ENCODE results near the gene SCGB1C2.

The SCGB1C2 gene

GRCh38 chr17:178292-179065, 41.1 kb downstream of the SCGB1C2 start:
- no peak overlapping the region for H3K4me3 ChIP-seq (ENCODE audit: low read depth, low read length)
- POLR2A ChIA-PET: no interaction called here
- TF ChIP-seq CTCF (IDR thresholded peaks at IDR 0.05; ENCODE audit: insufficient read depth, low read length, missing control alignments): no peak
- CTCF ChIA-PET: interaction anchor here (0.6 kb wide), 1 partner anchor 182 kb away, joined by 3 read pairs; no protein-coding TSS in a partner anchor
- no peak for DNase-seq (ENCODE audit: low read depth, low spot score)

- DNase-seq (ENCODE audit: low read depth, low spot score): no peak
- no peak overlapping the region for H3K4me3 ChIP-seq (ENCODE audit: low read depth, low read length)
- TF ChIP-seq CTCF (IDR thresholded peaks at IDR 0.05; ENCODE audit: insufficient read depth, low read length, missing control alignments): no peak
- ChIA-PET CTCF (interaction anchor here (0.6 to 0.7 kb wide), 2 partner anchors 14 to 181 kb away, joined by 3 to 4 read pairs; no protein-coding TSS in a partner anchor), POLR2A (no interaction called here)
These were observed 41.7 kb downstream of the SCGB1C2 start for GRCh38 chr17:179066-179432.

GRCh38 chr17:179781-180380, 42.5 kb downstream of the SCGB1C2 start:
- no peak for DNase-seq (ENCODE audit: low read depth, low spot score)
- ChIA-PET POLR2A (no interaction called here), CTCF (interaction anchor here (0.7 kb wide), 1 partner anchor 15 kb away, joined by 4 read pairs; no protein-coding TSS in a partner anchor)
- H3K4me3 ChIP-seq (ENCODE audit: low read depth, low read length): no peak overlapping the region
- no peak for TF ChIP-seq CTCF (IDR thresholded peaks at IDR 0.05; ENCODE audit: insufficient read depth, low read length, missing control alignments)

GRCh38 chr17:180381-181244, 43.2 kb downstream of the SCGB1C2 start:
- no peak for DNase-seq (ENCODE audit: low read depth, low spot score)
- no peak for TF ChIP-seq CTCF (IDR thresholded peaks at IDR 0.05; ENCODE audit: insufficient read depth, low read length, missing control alignments)
- CTCF ChIA-PET: no interaction called here
- POLR2A ChIA-PET: no interaction called here
- no peak overlapping the region for H3K4me3 ChIP-seq (ENCODE audit: low read depth, low read length)

- TF ChIP-seq CTCF (IDR thresholded peaks at IDR 0.05; ENCODE audit: insufficient read depth, low read length, missing control alignments): no peak
- H3K4me3 ChIP-seq (ENCODE audit: low read depth, low read length): no peak within 1 kb of the TSS; the same call in 1 of the 2 replicates
- no peak for DNase-seq (ENCODE audit: low read depth, low spot score)
- POLR2A ChIA-PET: no interaction called here
- CTCF ChIA-PET: no interaction called here
These were observed 44.1 kb downstream of the SCGB1C2 start, which contains the start of gene DOC2B for GRCh38 chr17:181245-182049. TSS of gene DOC2B (minus strand) at chr17:181650. CDS start at chr17:181479, 171 bp downstream.

Data from AG04449 (cell line).